ENCODE measurements around the gene LRP2.

LRP2 gene

GRCh38 chr2:169260846-169261642, 101.3 kb downstream of the LRP2 start:
- no peak overlapping the region for H3K4me3 ChIP-seq (ENCODE audit: low read depth, low read length)
- no peak for DNase-seq (ENCODE audit: low read depth)
- TF ChIP-seq CTCF (IDR thresholded peaks at IDR 0.05; ENCODE audit: low read depth, low read length, missing control alignments) = no peak

- TF ChIP-seq CTCF (IDR thresholded peaks at IDR 0.05; ENCODE audit: low read depth, low read length, missing control alignments) = no peak
- DNase-seq (ENCODE audit: low read depth) = no peak
- H3K4me3 ChIP-seq (ENCODE audit: low read depth, low read length) = no peak overlapping the region
These were observed 102.1 kb downstream of the LRP2 start for GRCh38 chr2:169260246-169260645.

- no peak for TF ChIP-seq CTCF (IDR thresholded peaks at IDR 0.05; ENCODE audit: low read depth, low read length, missing control alignments)
- no peak overlapping the region for H3K4me3 ChIP-seq (ENCODE audit: low read depth, low read length)
These were observed 102.9 kb downstream of the LRP2 start for GRCh38 chr2:169259402-169259801.

GRCh38 chr2:169258045-169258601, 104.2 kb downstream of the LRP2 start:
- DNase-seq (ENCODE audit: low read depth) = no peak
- H3K4me3 ChIP-seq (ENCODE audit: low read depth, low read length) = no peak overlapping the region

More at GRCh38 chr2:169259402-169259801, 102.9 kb downstream of the LRP2 start:
- DNase-seq (ENCODE audit: low read depth) = no peak

GRCh38 chr2:169254774-169255173, 107.6 kb downstream of the LRP2 start:
- no peak for DNase-seq (ENCODE audit: low read depth)
- TF ChIP-seq CTCF (IDR thresholded peaks at IDR 0.05; ENCODE audit: low read depth, low read length, missing control alignments) = no peak
- H3K4me3 ChIP-seq (ENCODE audit: low read depth, low read length) = no peak overlapping the region

More at GRCh38 chr2:169258045-169258601, 104.2 kb downstream of the LRP2 start:
- no peak for TF ChIP-seq CTCF (IDR thresholded peaks at IDR 0.05; ENCODE audit: low read depth, low read length, missing control alignments)

- H3K4me3 ChIP-seq (ENCODE audit: low read depth, low read length) = no peak overlapping the region
- no peak for DNase-seq (ENCODE audit: low read depth)
These were observed 115.1 kb downstream of the LRP2 start for GRCh38 chr2:169247211-169247610.

More at GRCh38 chr2:169247211-169247610, 115.1 kb downstream of the LRP2 start:
- no peak for TF ChIP-seq CTCF (IDR thresholded peaks at IDR 0.05; ENCODE audit: low read depth, low read length, missing control alignments)
